Measurements from ENCODE around the gene ACOT6.
"Not testable (repeated sequence)": the region's sequence is repeated elsewhere in the genome, so short reads cannot be mapped to it uniquely, and the experiment has no call there.

- TF ChIP-seq CUX1 (CRISPR knock-in tag; IDR thresholded peaks at IDR 0.05); GTF2F1 (IDR thresholded peaks at IDR 0.05; ENCODE audit: low read depth, low read length); SRSF7 (optimal IDR thresholded peaks at IDR 0.05; ENCODE audit: low read depth, low read length); ATF7 (IDR thresholded peaks at IDR 0.05); TAF1 (IDR thresholded peaks at IDR 0.05; ENCODE audit: control insufficient read depth, extremely low read depth, insufficient read depth, low read length, severe bottlenecking); MYNN (IDR thresholded peaks at IDR 0.05); MYNN (CRISPR knock-in tag; IDR thresholded peaks at IDR 0.05); GMEB1 (CRISPR knock-in tag; IDR thresholded peaks at IDR 0.05); PREB (CRISPR knock-in tag; IDR thresholded peaks at IDR 0.05); ATF4 (CRISPR knock-in tag; IDR thresholded peaks at IDR 0.05); CTCF (IDR thresholded peaks at IDR 0.05 in 2 of 3, conservative IDR thresholded peaks at IDR 0.05 in 1 of 3; ENCODE audit: insufficient read depth in 2 of 3, low read depth in 1 of 3, low read length in 3 of 3); SIX5 (IDR thresholded peaks at IDR 0.05; ENCODE audit: borderline replicate concordance in 1 of 2, insufficient read depth in 1 of 2, low read depth in 1 of 2, low read length in 2 of 2); DMBX1 (CRISPR knock-in tag; IDR thresholded peaks at IDR 0.05; ENCODE audit: borderline replicate concordance); MAFK (IDR thresholded peaks at IDR 0.05; ENCODE audit: low read length); NONO (IDR thresholded peaks at IDR 0.05; ENCODE audit: low read depth in 2 of 2, low read length in 1 of 2): not testable (repeated sequence)
These were observed 35.1 kb upstream of the ACOT6 start for GRCh38 chr14:73577214-73577613.
